Measurements from ENCODE around the gene AHCTF1.

Gene AHCTF1

DNA sequence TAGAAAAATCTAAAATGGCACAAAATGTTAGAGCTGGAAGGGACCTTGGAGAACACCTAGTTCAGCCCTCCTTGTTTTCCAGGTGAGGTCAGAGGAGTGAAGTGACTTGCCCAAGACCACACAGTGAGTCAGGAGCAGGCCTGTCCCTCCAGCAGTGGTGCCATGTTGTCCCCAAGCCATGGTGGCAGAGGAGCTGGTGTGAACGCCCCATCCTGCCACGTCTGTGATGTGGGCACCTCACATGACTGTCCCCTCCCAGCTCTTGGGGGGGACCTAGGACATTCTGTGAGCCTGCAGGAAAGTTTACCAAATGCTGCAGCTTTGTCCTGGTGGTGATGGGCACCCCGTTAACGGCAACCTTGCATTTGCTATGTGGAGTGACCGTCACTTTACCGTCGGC lies 141.4 kb downstream of the AHCTF1 start:
- no peaks in the 10 kb centered on the region for H3K9me3 ChIP-seq (ENCODE audit: insufficient read depth, low read length, severe bottlenecking)
- no peak for DNase-seq
- H3K4me3 ChIP-seq (ENCODE audit: low read depth in 1 of 2, low read length in 2 of 2) = no peak overlapping the region
- no peak overlapping the region for H3K4me2 ChIP-seq (ENCODE audit: insufficient read depth, low read length)
- H3K27ac ChIP-seq (ENCODE audit: low read length) = no peak overlapping the region
- TF ChIP-seq, protein P1, sequence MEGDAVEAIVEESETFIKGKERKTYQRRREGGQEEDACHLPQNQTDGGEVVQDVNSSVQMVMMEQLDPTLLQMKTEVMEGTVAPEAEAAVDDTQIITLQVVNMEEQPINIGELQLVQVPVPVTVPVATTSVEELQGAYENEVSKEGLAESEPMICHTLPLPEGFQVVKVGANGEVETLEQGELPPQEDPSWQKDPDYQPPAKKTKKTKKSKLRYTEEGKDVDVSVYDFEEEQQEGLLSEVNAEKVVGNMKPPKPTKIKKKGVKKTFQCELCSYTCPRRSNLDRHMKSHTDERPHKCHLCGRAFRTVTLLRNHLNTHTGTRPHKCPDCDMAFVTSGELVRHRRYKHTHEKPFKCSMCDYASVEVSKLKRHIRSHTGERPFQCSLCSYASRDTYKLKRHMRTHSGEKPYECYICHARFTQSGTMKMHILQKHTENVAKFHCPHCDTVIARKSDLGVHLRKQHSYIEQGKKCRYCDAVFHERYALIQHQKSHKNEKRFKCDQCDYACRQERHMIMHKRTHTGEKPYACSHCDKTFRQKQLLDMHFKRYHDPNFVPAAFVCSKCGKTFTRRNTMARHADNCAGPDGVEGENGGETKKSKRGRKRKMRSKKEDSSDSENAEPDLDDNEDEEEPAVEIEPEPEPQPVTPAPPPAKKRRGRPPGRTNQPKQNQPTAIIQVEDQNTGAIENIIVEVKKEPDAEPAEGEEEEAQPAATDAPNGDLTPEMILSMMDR (IDR thresholded peaks at IDR 0.05; ENCODE audit: borderline replicate concordance, extremely low read depth, low read length, poor library complexity, severe bottlenecking) = no peak
- ATAC-seq (ENCODE audit: insufficient read depth, low read depth) = no peak
- H3K9ac ChIP-seq (ENCODE audit: low read depth, low read length) = no peak overlapping the region
- no peak overlapping the region for H2AFZ ChIP-seq (ENCODE audit: low read depth, low read length)
- no peaks in the 10 kb centered on the region for H3K27me3 ChIP-seq (ENCODE audit: insufficient read depth, low read length, poor library complexity)
- H3K79me2 ChIP-seq (ENCODE audit: insufficient read depth, low read length) = no peaks in the 10 kb centered on the region
- H3K36me3 ChIP-seq (ENCODE audit: insufficient read depth, low read length) = no peaks in the 10 kb centered on the region
- H4K20me1 ChIP-seq (ENCODE audit: insufficient read depth, low read length) = 0 out of 2 replicates have a peak, but pooled peaks cover under 1% of the 10 kb centered on the region
- no peaks in the 10 kb centered on the region for H3K4me1 ChIP-seq (ENCODE audit: insufficient read depth, low read length)

DNA sequence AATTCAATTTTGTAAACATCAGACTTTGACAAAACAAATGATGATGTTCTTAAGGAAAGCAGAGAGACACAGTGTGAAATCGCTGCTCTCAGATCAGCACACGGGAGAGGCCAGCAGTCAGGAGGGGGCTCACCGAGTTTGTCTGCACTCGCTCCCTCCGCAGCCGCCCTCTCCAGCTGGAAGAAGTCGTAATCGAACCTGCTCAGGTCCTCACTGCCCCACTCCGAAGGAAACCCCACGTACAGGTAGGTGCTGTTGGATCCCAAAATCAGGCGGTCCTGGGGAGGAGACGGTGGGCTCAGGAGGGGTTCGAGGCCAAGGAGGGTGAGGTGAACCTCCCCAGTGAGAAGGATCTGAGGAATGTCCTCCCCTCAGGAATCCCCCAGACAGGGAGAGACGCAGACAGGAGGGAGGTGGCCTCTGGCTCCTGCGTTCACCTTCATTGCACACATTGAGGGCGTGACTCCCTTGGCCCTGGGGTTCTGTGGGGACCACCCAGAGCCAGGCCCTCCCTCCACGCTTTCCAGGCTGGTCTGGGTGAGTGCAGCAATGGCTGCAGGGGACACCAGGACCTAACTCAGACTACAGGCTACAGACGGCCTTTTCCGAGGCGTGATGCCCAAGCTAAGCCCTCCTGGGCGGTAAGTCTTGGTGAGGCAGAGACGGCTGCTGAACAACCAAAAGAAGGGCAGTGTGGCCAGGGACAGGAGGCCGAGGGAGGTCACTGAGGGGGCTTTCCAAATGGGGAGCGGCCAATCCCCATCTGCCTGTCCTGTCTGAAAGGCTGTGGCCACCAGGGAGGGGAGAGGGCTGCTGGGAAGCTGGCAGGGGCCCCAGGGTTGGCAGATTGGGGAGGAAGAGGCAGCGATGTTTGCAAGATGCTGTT lies 142.1 kb downstream of the AHCTF1 start:
- Histone ChIP-seq H3K4me2 (ENCODE audit: insufficient read depth, low read length) (no peak overlapping the region), H3K79me2 (ENCODE audit: insufficient read depth, low read length) (no peaks in the 10 kb centered on the region), H4K20me1 (ENCODE audit: insufficient read depth, low read length) (peaks cover 3% of the 10 kb centered on the region; the same call in 1 of the 2 replicates), H3K9me3 (ENCODE audit: insufficient read depth, low read length, severe bottlenecking) (no peaks in the 10 kb centered on the region), H3K9ac (ENCODE audit: low read depth, low read length) (no peak overlapping the region), H3K27me3 (ENCODE audit: insufficient read depth, low read length, poor library complexity) (no peaks in the 10 kb centered on the region), H3K27ac (ENCODE audit: low read length) (no peak overlapping the region), H3K4me1 (ENCODE audit: insufficient read depth, low read length) (no peaks in the 10 kb centered on the region), H3K36me3 (ENCODE audit: insufficient read depth, low read length) (no peaks in the 10 kb centered on the region), H3K4me3 (ENCODE audit: low read depth in 1 of 2, low read length in 2 of 2) (no peak overlapping the region), H2AFZ (ENCODE audit: low read depth, low read length) (no peak overlapping the region)
- no peak for ATAC-seq (ENCODE audit: insufficient read depth, low read depth)
- no peak for TF ChIP-seq EZH2 (IDR thresholded peaks at IDR 0.05; ENCODE audit: borderline replicate concordance, low read depth, low read length, severe bottlenecking)
- TF ChIP-seq, protein P1 (IDR thresholded peaks at IDR 0.05; ENCODE audit: borderline replicate concordance, extremely low read depth, low read length, poor library complexity, severe bottlenecking) = no peak
- DNase-seq = no peak
